NB4 (cell line): ENCODE measurements around the gene DUSP11.

Experiments
- CTCF ChIP-seq: IDR thresholded peaks from one replicate; pipeline ENCODE4 v1.5.1; 2012; ENCODE audit warnings: low read depth, low read length
- MAX ChIP-seq: IDR thresholded peaks from 2 replicates; pipeline ENCODE4 v1.6.1; 2011; ENCODE audit warnings: low read depth, low read length
- POLR2A ChIP-seq: IDR thresholded peaks from 2 replicates; pipeline ENCODE4 v1.6.1; 2011; ENCODE audit warnings: mild to moderate bottlenecking; ENCODE audit not compliant: insufficient read length; ENCODE audit errors: extremely low read depth

GRCh38 chr2:73811878-73812277 lies 32.0 kb upstream of the DUSP11 start:
- TF ChIP-seq CTCF (no peak), MAX (no peak), POLR2A (no peak)
